Stomach (tissue), 4 donors: ENCODE data around the gene MAST2.
A peak's percentile ranks its signal among the peaks of the same experiment; 100 is the strongest.

Experiments
- EP300 ChIP-seq: sonication (generic); formaldehyde crosslinking; IDR thresholded peaks from one replicate; pipeline ENCODE4 v1.6.1; 2017; ENCODE audit warnings: antibody characterized with exemption
- POLR2A ChIP-seq, 4 donors: fragments of 450-650 bp; IDR thresholded peaks; one replicate each; pipeline ENCODE4 v1.6.1; 2016; ENCODE audit warnings: antibody characterized with exemption in 4 of 4, control low read depth in 2 of 4, mild to moderate bottlenecking in 1 of 4, moderate library complexity in 1 of 4
- POLR2AphosphoS5 ChIP-seq, 3 donors: sonication (generic); formaldehyde crosslinking; IDR thresholded peaks; one replicate each; pipeline ENCODE4 v1.6.1; 2016; ENCODE audit warnings: antibody characterized with exemption in 3 of 3
- TF ChIP-seq, protein P1 (sequence below), 7 experiments: fragments of 450-650 bp in 4 of 7; fragments of 200-600 bp in 3 of 7; sonication (generic) in 3 of 7; IDR thresholded peaks; one replicate each; pipeline ENCODE4 v1.5.1; 2016 to 2019; ENCODE audit warnings: antibody characterized with exemption in 7 of 7, control low read depth in 2 of 7, mild to moderate bottlenecking in 1 of 7

DNA sequence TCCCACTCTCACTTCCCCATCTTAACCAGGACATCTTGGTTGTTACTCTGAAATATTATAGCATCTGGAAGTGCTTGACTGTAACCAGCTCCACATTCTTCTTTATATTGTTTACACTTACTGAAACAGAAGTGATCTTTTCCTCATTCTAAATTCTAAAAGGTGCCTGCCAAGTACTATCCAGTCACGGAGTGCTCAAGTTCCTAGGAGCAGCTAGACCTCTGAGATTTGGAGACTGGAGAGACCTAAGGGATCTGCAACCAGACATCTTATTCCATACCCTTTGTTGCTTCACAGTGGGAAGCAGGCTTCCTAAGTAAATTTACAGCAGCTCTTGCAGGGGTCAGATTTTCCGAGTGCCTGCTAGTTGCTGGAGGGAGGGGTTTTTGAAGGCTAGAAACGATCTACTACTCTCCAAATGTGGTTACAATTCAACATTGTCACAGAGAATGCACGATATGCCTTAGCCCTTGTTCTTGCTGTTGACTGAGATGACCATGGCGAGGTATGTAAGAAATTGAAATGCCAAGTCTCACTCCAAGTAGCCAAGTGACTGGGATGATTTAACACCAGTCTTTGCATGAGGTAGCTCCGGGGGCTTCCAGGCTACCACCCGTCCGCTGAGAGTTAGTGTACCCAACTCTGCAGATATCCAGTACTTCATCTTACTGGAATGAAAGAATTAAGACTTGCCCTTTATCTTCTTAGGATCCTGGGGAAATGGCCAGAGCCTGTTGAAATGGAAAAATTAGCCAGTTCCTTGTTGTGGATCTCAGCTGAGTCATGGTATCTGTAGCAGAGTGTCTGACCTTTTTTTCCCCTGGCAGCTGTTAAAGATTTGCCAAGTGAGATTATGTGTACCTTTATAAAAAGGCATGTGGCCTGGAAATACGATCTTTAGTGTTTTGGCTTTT is 150.8 kb downstream of the MAST2 start:
- TF ChIP-seq, protein P1, sequence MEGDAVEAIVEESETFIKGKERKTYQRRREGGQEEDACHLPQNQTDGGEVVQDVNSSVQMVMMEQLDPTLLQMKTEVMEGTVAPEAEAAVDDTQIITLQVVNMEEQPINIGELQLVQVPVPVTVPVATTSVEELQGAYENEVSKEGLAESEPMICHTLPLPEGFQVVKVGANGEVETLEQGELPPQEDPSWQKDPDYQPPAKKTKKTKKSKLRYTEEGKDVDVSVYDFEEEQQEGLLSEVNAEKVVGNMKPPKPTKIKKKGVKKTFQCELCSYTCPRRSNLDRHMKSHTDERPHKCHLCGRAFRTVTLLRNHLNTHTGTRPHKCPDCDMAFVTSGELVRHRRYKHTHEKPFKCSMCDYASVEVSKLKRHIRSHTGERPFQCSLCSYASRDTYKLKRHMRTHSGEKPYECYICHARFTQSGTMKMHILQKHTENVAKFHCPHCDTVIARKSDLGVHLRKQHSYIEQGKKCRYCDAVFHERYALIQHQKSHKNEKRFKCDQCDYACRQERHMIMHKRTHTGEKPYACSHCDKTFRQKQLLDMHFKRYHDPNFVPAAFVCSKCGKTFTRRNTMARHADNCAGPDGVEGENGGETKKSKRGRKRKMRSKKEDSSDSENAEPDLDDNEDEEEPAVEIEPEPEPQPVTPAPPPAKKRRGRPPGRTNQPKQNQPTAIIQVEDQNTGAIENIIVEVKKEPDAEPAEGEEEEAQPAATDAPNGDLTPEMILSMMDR (IDR thresholded peaks at IDR 0.05), result no peak
- TF ChIP-seq POLR2A (IDR thresholded peaks at IDR 0.05), result no peak
- TF ChIP-seq POLR2AphosphoS5 (IDR thresholded peaks at IDR 0.05), result peak; percentile 43 to 78 (median 60)
- no peak for TF ChIP-seq EP300
